NCI-H748 treated with DMSO at 0.1 percent for 48 hours (cell line): ENCODE measurements around the gene SUSD3.
A peak's percentile ranks its signal among the peaks of the same experiment; 100 is the strongest.
"Not testable (repeated sequence)": the region's sequence is repeated elsewhere in the genome, so short reads cannot be mapped to it uniquely, and the experiment has no call there.

Experiments
- DNase-seq: peaks from one replicate; lab custom pipeline; 2025; lab: John Stamatoyannopoulos, UW

The SUSD3 gene

GRCh38 chr9:93092251-93092991, 33.9 kb downstream of the SUSD3 start:
- DNase-seq: no peak

GRCh38 chr9:93093127-93093876, 34.8 kb downstream of the SUSD3 start:
- no peak for DNase-seq

GRCh38 chr9:93093877-93094657, 35.6 kb downstream of the SUSD3 start:
- DNase-seq: no peak

GRCh38 chr9:93094658-93095204, 36.2 kb downstream of the SUSD3 start:
- no peak for DNase-seq

GRCh38 chr9:93095205-93096130, 37.0 kb downstream of the SUSD3 start:
- peak; percentile 98 for DNase-seq

- DNase-seq: no peak
These were observed 37.8 kb downstream of the SUSD3 start, which contains the start of gene CARD19 for GRCh38 chr9:93096131-93096802. Gene CARD19 (plus strand): TSS chr9:93096217. CDS start chr9:93096346, 129 bp downstream.

GRCh38 chr9:93096811-93097382, 38.4 kb downstream of the SUSD3 start:
- DNase-seq: no peak

GRCh38 chr9:93097511-93098201, 39.2 kb downstream of the SUSD3 start:
- no peak for DNase-seq

GRCh38 chr9:93098236-93098946, 39.9 kb downstream of the SUSD3 start:
- no peak for DNase-seq

GRCh38 chr9:93099551-93100275, 41.2 kb downstream of the SUSD3 start:
- no peak for DNase-seq

- no peak for DNase-seq
These were observed 41.8 kb downstream of the SUSD3 start for GRCh38 chr9:93100276-93100636.

- not testable (repeated sequence) for DNase-seq
These were observed 42.6 kb downstream of the SUSD3 start for GRCh38 chr9:93101086-93101485.

- no peak for DNase-seq
These were observed 47.1 kb downstream of the SUSD3 start for GRCh38 chr9:93105620-93106019.

GRCh38 chr9:93107151-93107824, 48.8 kb downstream of the SUSD3 start:
- no peak for DNase-seq

- DNase-seq: no peak
These were observed 49.3 kb downstream of the SUSD3 start for GRCh38 chr9:93107825-93108161.

- DNase-seq: no peak
These were observed 50.0 kb downstream of the SUSD3 start for GRCh38 chr9:93108291-93109041.

- DNase-seq: no peak
These were observed 51.9 kb downstream of the SUSD3 start for GRCh38 chr9:93110311-93110855.
